ENCODE measurements around the gene MANBA. TPM values are rescaled to one million over a fixed set of nuclear protein-coding genes. Genes with fewer than 3 reads are reported as not detected.

Gene MANBA
- total and polyA plus RNA-seq, 2 of the 13 experiments (the other 11 are each of a cell fraction or from before 2014, with no cell fraction given): 11.7 to 33.3 TPM

DNA sequence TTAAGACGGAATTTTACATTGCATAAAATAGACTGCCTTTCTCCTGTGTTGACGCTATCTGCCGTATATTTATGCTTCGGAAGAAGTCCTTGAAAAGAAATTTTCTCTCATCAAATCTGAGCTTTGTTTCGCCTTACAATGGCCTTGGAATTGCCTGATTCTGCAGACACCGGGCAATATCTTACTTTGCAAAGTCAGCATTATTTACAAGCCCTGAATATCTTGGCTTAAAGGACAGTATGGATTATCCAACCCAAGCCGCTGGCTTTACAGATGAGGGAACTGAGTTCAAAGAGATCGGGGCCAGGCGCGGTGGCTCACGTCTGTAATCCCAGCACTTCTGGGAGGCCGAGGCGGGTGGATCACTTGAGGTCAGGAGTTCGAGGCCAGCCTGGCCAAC lies 1.1 kb upstream of the MANBA start:
- no peaks in the 10 kb centered on the region for H3K36me3 ChIP-seq (replicated peaks in 1 of 2; ENCODE audit: control insufficient read depth in 1 of 2, insufficient read depth in 2 of 2, low read length in 2 of 2)
- no peak for DNase-seq (ENCODE audit: low spot score)
- CTCF ChIA-PET (ENCODE audit: low intra/inter-chr PET ratio, low total read pairs): no interaction called here
- WGBS (ENCODE audit: low lambda C conversion rate): 24% methylated on average over 14 of the region's 14 CpGs
- no TSS peak for BruUV-seq (replicated peaks)
- no peaks in the 10 kb centered on the region; a peak in 1 of 5 replicates for H3K27me3 ChIP-seq (ENCODE audit: control insufficient read depth in 1 of 2, insufficient read depth in 2 of 2, low read length in 2 of 2)
- H2AFZ ChIP-seq (ENCODE audit: low read length): peak overlapping the region; percentile 93
- ATAC-seq: no peak
- in situ Hi-C loops (cut with HindIII; ENCODE audit: extremely low pct_ligation_motif_present, low pct_unique_long_range_greater_than_20kb) (no loop called here), intact Hi-C loops (cut with micrococcal nuclease; ENCODE audit: unreplicated experiment) (loop anchor here (5.0 kb wide), 2 partner anchors 45 to 65 kb away; partner anchors contain the start of gene UBE2D3)
- POLR2A ChIA-PET: interaction anchor here (1.1 to 2.0 kb wide), 3 partner anchors 32 to 141 kb away, joined by 3 to 19 read pairs (median 8); partner anchors contain the start of gene UBE2D3
- H3K27ac ChIP-seq (ENCODE audit: extremely low read length, insufficient read depth, low read length): no peak overlapping the region
- TF ChIP-seq NCOR1 (IDR thresholded peaks at IDR 0.05; ENCODE audit: borderline replicate concordance, low read length): no peak
- TF ChIP-seq ZMYM2 (CRISPR knock-in tag; IDR thresholded peaks at IDR 0.05): peak; percentile 54; the same call in 1 of the 2 replicates
- peak; percentile 99 for TF ChIP-seq MAFF (IDR thresholded peaks at IDR 0.05; ENCODE audit: low read depth, low read length)
- peak; percentile 99 for TF ChIP-seq MAFK (conservative IDR thresholded peaks at IDR 0.05 in 1 of 2, IDR thresholded peaks at IDR 0.05 in 1 of 2; ENCODE audit: low read length in 2 of 2)
- TF ChIP-seq MAFG (CRISPR knock-in tag; IDR thresholded peaks at IDR 0.05): peak; percentile 84; the same call in 1 of the 2 replicates
- peak overlapping the region; percentile 99 for H3K4me2 ChIP-seq (ENCODE audit: low read depth, low read length)
- peaks cover 35% of the 10 kb centered on the region for H3K79me2 ChIP-seq (ENCODE audit: insufficient read depth, low read length)
- peaks cover 44% of the 10 kb centered on the region for H3K4me1 ChIP-seq (ENCODE audit: insufficient read depth, low read length)
- no peak for FAIRE-seq
- no peaks in the 10 kb centered on the region for H4K20me1 ChIP-seq (ENCODE audit: insufficient read depth, low read length)
- H3K9ac ChIP-seq (ENCODE audit: insufficient read depth, low read depth, low read length): peak overlapping the region; percentile 70; the same call in 1 of the 2 replicates
- no peaks in the 10 kb centered on the region for H3K9me3 ChIP-seq (ENCODE audit: low read length)
- peak overlapping the region; percentile 84 to 95 (median 90); a peak in 4 of 6 replicates for H3K4me3 ChIP-seq (replicated peaks in 1 of 3; ENCODE audit: insufficient read depth in 1 of 3, low read depth in 2 of 3, low read length in 3 of 3)

DNA sequence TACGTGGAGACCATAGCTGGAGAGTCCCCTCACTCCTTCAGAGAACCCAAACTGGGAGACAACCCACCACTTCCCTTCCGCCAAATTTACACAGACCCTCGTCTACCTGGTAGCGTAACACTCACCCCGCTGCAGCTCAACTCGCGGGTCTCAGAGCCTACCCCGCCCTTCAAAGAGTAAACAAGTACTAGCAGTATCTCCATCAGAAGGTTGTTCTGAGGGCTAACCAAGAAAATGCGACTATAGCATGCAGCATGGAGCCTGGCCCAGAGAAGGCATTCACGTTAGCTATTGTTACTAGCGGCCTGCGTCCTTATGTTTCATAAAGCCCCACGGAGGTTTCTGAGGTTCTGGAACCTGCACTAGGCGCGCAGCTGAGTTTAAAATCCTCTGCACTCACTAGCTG lies 531 bp upstream of the MANBA start:
- H3K9me3 ChIP-seq (ENCODE audit: low read length): no peaks in the 10 kb centered on the region
- intact Hi-C loops (cut with micrococcal nuclease; ENCODE audit: unreplicated experiment): loop anchor here (5.0 kb wide), 2 partner anchors 44 to 66 kb away; partner anchors contain the start of gene UBE2D3
- H3K4me2 ChIP-seq (ENCODE audit: low read depth, low read length): peak overlapping the region; percentile 99
- ATAC-seq (peak; percentile 51), DNase-seq (ENCODE audit: low spot score) (peak; percentile 17), FAIRE-seq (no peak)
- ChIA-PET CTCF (ENCODE audit: low intra/inter-chr PET ratio, low total read pairs) (no interaction called here), POLR2A (interaction anchor here (1.1 to 2.0 kb wide), 7 partner anchors 17 to 141 kb away, joined by 3 to 19 read pairs (median 5); partner anchors contain the start of gene UBE2D3)
- WGBS (ENCODE audit: low lambda C conversion rate): 2% methylated on average over 11 of the region's 15 CpGs
- H3K4me1 ChIP-seq (ENCODE audit: insufficient read depth, low read length): peaks cover 46% of the 10 kb centered on the region
- peak overlapping the region; percentile 53 for H3K27ac ChIP-seq (ENCODE audit: extremely low read length, insufficient read depth, low read length)
- in situ Hi-C loops (cut with HindIII; ENCODE audit: extremely low pct_ligation_motif_present, low pct_unique_long_range_greater_than_20kb): no loop called here
- peak overlapping the region; percentile 93 for H2AFZ ChIP-seq (ENCODE audit: low read length)
- H3K79me2 ChIP-seq (ENCODE audit: insufficient read depth, low read length): peaks cover 39% of the 10 kb centered on the region
- H3K4me3 ChIP-seq (replicated peaks in 1 of 3; ENCODE audit: insufficient read depth in 1 of 3, low read depth in 2 of 3, low read length in 3 of 3): peak overlapping the region; percentile 84 to 95 (median 90)
- H3K9ac ChIP-seq (ENCODE audit: insufficient read depth, low read depth, low read length): peak overlapping the region; percentile 70
- H3K27me3 ChIP-seq (ENCODE audit: control insufficient read depth in 1 of 2, insufficient read depth in 2 of 2, low read length in 2 of 2): no peaks in the 10 kb centered on the region; a peak in 1 of 5 replicates
- no peaks in the 10 kb centered on the region for H4K20me1 ChIP-seq (ENCODE audit: insufficient read depth, low read length)
- H3K36me3 ChIP-seq (replicated peaks in 1 of 2; ENCODE audit: control insufficient read depth in 1 of 2, insufficient read depth in 2 of 2, low read length in 2 of 2): no peaks in the 10 kb centered on the region
- BruUV-seq (replicated peaks): no TSS peak
- no peak for TF ChIP-seq PHF5A (CRISPR knock-in tag; IDR thresholded peaks at IDR 0.05; ENCODE audit: low read depth, unreplicated experiment)
- TF ChIP-seq, protein P1, sequence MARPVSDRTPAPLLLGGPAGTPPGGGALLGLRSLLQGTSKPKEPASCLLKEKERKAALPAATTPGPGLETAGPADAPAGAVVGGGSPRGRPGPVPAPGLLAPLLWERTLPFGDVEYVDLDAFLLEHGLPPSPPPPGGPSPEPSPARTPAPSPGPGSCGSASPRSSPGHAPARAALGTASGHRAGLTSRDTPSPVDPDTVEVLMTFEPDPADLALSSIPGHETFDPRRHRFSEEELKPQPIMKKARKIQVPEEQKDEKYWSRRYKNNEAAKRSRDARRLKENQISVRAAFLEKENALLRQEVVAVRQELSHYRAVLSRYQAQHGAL (CRISPR knock-in tag; IDR thresholded peaks at IDR 0.05; ENCODE audit: not compliant biosample characterization): no peak
- TF ChIP-seq SRF (IDR thresholded peaks at IDR 0.05; ENCODE audit: low read depth, low read length): no peak
- no peak for TF ChIP-seq ELF3 (CRISPR knock-in tag; IDR thresholded peaks at IDR 0.05)
- TF ChIP-seq HNRNPL (IDR thresholded peaks at IDR 0.05; ENCODE audit: low read depth, low read length): no peak
- TF ChIP-seq, protein P2, sequence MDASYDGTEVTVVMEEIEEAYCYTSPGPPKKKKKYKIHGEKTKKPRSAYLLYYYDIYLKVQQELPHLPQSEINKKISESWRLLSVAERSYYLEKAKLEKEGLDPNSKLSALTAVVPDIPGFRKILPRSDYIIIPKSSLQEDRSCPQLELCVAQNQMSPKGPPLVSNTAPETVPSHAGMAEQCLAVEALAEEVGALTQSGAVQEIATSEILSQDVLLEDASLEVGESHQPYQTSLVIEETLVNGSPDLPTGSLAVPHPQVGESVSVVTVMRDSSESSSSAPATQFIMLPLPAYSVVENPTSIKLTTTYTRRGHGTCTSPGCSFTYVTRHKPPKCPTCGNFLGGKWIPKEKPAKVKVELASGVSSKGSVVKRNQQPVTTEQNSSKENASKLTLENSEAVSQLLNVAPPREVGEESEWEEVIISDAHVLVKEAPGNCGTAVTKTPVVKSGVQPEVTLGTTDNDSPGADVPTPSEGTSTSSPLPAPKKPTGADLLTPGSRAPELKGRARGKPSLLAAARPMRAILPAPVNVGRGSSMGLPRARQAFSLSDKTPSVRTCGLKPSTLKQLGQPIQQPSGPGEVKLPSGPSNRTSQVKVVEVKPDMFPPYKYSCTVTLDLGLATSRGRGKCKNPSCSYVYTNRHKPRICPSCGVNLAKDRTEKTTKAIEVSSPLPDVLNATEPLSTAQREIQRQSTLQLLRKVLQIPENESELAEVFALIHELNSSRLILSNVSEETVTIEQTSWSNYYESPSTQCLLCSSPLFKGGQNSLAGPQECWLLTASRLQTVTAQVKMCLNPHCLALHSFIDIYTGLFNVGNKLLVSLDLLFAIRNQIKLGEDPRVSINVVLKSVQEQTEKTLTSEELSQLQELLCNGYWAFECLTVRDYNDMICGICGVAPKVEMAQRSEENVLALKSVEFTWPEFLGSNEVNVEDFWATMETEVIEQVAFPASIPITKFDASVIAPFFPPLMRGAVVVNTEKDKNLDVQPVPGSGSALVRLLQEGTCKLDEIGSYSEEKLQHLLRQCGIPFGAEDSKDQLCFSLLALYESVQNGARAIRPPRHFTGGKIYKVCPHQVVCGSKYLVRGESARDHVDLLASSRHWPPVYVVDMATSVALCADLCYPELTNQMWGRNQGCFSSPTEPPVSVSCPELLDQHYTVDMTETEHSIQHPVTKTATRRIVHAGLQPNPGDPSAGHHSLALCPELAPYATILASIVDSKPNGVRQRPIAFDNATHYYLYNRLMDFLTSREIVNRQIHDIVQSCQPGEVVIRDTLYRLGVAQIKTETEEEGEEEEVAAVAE (CRISPR knock-in tag; IDR thresholded peaks at IDR 0.05; ENCODE audit: borderline replicate concordance): no peak
- TF ChIP-seq, protein P3, sequence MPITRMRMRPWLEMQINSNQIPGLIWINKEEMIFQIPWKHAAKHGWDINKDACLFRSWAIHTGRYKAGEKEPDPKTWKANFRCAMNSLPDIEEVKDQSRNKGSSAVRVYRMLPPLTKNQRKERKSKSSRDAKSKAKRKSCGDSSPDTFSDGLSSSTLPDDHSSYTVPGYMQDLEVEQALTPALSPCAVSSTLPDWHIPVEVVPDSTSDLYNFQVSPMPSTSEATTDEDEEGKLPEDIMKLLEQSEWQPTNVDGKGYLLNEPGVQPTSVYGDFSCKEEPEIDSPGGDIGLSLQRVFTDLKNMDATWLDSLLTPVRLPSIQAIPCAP (CRISPR knock-in tag; IDR thresholded peaks at IDR 0.05; ENCODE audit: low read depth): 0 out of 2 replicates have a peak, but pooled peaks have one; percentile 21
